ENCODE measurements around the gene XRCC2. TPM values are rescaled to one million over a fixed set of nuclear protein-coding genes. Genes with fewer than 3 reads are reported as not detected.

XRCC2 gene
- total RNA-seq, 2 experiments from 2014 or later, result 40.0 to 40.1 TPM

DNA sequence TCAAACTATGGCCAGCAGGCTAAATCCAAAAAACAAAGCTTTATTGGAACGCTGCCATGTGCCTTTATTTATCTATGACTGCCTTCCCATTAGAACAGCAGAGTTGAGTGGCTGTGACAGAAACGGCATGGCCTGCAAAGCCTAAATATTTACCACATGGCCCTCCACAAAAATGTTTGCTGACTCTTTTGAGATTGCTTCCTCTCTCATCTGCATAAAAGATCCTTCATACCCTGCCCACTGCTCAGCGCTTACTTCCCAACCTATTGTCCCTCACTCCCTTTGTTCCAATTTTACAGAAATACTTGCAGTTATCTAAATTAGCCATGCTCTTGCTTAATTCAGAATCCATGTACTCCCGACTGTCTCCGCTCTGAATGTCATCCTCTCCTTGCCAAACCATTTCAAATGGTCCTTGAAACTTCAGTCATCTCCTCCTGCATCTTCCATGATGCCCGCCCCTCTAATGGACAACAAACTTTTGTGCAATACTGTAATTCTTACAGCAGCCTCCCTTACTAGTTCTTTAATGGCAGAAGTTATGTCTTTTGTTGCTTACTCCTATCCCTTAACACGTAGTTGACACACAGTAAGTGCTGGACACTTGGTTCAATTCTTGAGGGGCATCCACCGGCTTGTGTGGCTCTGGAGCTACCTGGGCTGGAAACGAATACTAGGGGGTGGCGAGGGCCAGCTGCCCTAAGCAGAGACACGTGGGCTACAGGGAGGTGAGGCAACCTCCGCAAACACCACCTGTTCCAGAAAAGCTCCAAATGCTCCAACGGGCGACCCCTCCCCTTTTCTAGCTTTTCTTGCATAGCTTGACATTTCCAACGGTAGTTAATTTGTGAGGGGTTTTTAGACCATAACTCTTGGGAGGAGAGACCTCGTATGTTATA, 832 bp downstream of the XRCC2 start:
- H3K27ac ChIP-seq (ENCODE audit: low read depth, low read length, poor library complexity, severe bottlenecking), result peak overlapping the region; percentile 68
- H3K79me2 ChIP-seq (ENCODE audit: insufficient read depth, low read depth, low read length), result peaks cover 57% of the 10 kb centered on the region
- peak overlapping the region; percentile 80 for H3K4me3 ChIP-seq (ENCODE audit: low read depth, low read length, poor library complexity, severe bottlenecking)
- peak overlapping the region; percentile 43; the same call in 1 of the 2 replicates for H2AFZ ChIP-seq (ENCODE audit: low read length)
- no peaks in the 10 kb centered on the region for H3K9me2 ChIP-seq (ENCODE audit: insufficient read depth, low read length)
- 0 out of 2 replicates have a peak, but pooled peaks cover 2% of the 10 kb centered on the region for H4K20me1 ChIP-seq (ENCODE audit: insufficient read depth, low read length)
- BruUV-seq (replicated peaks), result TSS peak; percentile 60
- H3K36me3 ChIP-seq (ENCODE audit: insufficient read depth, low read length), result peaks cover 42% of the 10 kb centered on the region
- CTCF ChIA-PET (ENCODE audit: unreplicated experiment), result no interaction called here
- intact Hi-C loops (cut with micrococcal nuclease; ENCODE audit: unreplicated experiment), result loop anchor here (2.0 to 10.0 kb wide), 4 partner anchors 87 to 340 kb away; partner anchors contain the start of gene KMT2C
- H3K4me1 ChIP-seq (ENCODE audit: insufficient read depth, low read length, poor library complexity, severe bottlenecking), result peaks cover 15% of the 10 kb centered on the region
- no peak for TF ChIP-seq EZH2phosphoT487 (IDR thresholded peaks at IDR 0.05; ENCODE audit: borderline replicate concordance, low read depth, low read length)
- TF ChIP-seq, protein P1, sequence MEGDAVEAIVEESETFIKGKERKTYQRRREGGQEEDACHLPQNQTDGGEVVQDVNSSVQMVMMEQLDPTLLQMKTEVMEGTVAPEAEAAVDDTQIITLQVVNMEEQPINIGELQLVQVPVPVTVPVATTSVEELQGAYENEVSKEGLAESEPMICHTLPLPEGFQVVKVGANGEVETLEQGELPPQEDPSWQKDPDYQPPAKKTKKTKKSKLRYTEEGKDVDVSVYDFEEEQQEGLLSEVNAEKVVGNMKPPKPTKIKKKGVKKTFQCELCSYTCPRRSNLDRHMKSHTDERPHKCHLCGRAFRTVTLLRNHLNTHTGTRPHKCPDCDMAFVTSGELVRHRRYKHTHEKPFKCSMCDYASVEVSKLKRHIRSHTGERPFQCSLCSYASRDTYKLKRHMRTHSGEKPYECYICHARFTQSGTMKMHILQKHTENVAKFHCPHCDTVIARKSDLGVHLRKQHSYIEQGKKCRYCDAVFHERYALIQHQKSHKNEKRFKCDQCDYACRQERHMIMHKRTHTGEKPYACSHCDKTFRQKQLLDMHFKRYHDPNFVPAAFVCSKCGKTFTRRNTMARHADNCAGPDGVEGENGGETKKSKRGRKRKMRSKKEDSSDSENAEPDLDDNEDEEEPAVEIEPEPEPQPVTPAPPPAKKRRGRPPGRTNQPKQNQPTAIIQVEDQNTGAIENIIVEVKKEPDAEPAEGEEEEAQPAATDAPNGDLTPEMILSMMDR (conservative IDR thresholded peaks at IDR 0.05; ENCODE audit: low read length), result no peak
- H3K9me3 ChIP-seq (ENCODE audit: low read length), result 0 out of 2 replicates have a peak, but pooled peaks cover 5% of the 10 kb centered on the region
- peak overlapping the region; percentile 89 for H3K4me2 ChIP-seq (ENCODE audit: low read length)
- peak; percentile 54 for DNase-seq (ENCODE audit: low spot score)
- POLR2A ChIA-PET, result interaction anchor here (0.7 to 1.3 kb wide), 3 partner anchors 15 to 241 kb away, joined by 3 to 4 read pairs (median 3); no protein-coding TSS in a partner anchor

DNA sequence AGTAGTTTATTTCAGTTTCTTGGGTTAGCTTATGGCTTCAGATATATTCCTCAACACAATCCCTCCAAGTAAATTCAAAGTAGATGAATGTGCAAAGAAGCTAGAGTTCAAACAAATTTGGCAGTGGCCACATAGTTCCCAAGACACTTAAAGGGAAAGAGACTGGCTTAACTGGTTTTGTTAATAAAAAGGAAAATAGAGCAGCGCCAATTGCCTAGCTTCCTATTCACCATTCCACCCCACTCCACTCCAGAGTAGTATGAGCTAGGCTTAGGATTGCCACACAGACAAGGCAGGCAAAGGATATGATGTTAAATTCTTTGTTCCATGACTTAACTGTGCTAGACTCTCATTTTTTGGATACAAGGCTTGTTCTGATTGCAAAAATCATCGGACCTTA, 2.0 kb downstream of the XRCC2 start:
- 0 out of 2 replicates have a peak, but pooled peaks cover 6% of the 10 kb centered on the region for H4K20me1 ChIP-seq (ENCODE audit: insufficient read depth, low read length)
- H3K9me3 ChIP-seq (ENCODE audit: low read length), result 0 out of 2 replicates have a peak, but pooled peaks cover 5% of the 10 kb centered on the region
- H2AFZ ChIP-seq (ENCODE audit: low read length), result no peak overlapping the region
- 0 out of 2 replicates have a peak overlapping the region, but pooled peaks have one; percentile 26 for H3K4me2 ChIP-seq (ENCODE audit: low read length)
- BruUV-seq (replicated peaks), result TSS peak; percentile 21
- peaks cover 54% of the 10 kb centered on the region for H3K36me3 ChIP-seq (ENCODE audit: insufficient read depth, low read length)
- ChIA-PET CTCF (ENCODE audit: unreplicated experiment) (no interaction called here), POLR2A (interaction anchor here (0.7 to 1.0 kb wide), 2 partner anchors 12 to 582 kb away, joined by 3 read pairs; no protein-coding TSS in a partner anchor)
- intact Hi-C loops (cut with micrococcal nuclease; ENCODE audit: unreplicated experiment), result loop anchor here (2.0 to 10.0 kb wide), 3 partner anchors 211 to 339 kb away; partner anchors contain the start of gene KMT2C
- no peaks in the 10 kb centered on the region for H3K9me2 ChIP-seq (ENCODE audit: insufficient read depth, low read length)
- H3K27ac ChIP-seq (ENCODE audit: low read depth, low read length, poor library complexity, severe bottlenecking), result no peak overlapping the region
- peaks cover 69% of the 10 kb centered on the region for H3K79me2 ChIP-seq (ENCODE audit: insufficient read depth, low read depth, low read length)
- DNase-seq (ENCODE audit: low spot score), result no peak
- peaks cover 15% of the 10 kb centered on the region for H3K4me1 ChIP-seq (ENCODE audit: insufficient read depth, low read length, poor library complexity, severe bottlenecking)
- H3K4me3 ChIP-seq (ENCODE audit: low read depth, low read length, poor library complexity, severe bottlenecking), result no peak overlapping the region
- no peak for TF ChIP-seq EZH2phosphoT487 (IDR thresholded peaks at IDR 0.05; ENCODE audit: borderline replicate concordance, low read depth, low read length)
- TF ChIP-seq, protein P1 (conservative IDR thresholded peaks at IDR 0.05; ENCODE audit: low read length), result no peak

Measured in OCI-LY7 (cell line).